Caco-2 (cell line): ENCODE data around the gene TAL1. TPM values are rescaled to one million over a fixed set of nuclear protein-coding genes. Genes with fewer than 3 reads are reported as not detected.

Experiments
- BruUV-seq: library from RNA; stranded (reverse); fragments of 400-500 nt; replicated peaks from 2 replicates; lab custom pipeline; 2021; lab: Mats Ljungman, UMichigan
- CTCF ChIA-PET: fragments of 300-600 bp; sonication (Branson Sonifier 250); formaldehyde crosslinking; loops from one replicate; lab custom pipeline; 2022; ENCODE audit warnings: antibody characterized with exemption; lab: Charles Lee
- POLR2A ChIA-PET: fragments of 300-600 bp; sonication (Branson Sonifier 250); formaldehyde crosslinking; loops from one replicate; lab custom pipeline; 2022; ENCODE audit warnings: antibody characterized with exemption; lab: Charles Lee
- DNase-seq, 2 experiments: peaks; one replicate each; pipeline versions ENCODE4 v3.0.0 to v3.0.0-alpha.2; 2020 to 2022
- H3K27me3 ChIP-seq: replicated peaks from 2 replicates; pipeline ENCODE4 v1.6.0; 2011; ENCODE audit warnings: low read length; ENCODE audit not compliant: control insufficient read depth, insufficient read depth
- H3K36me3 ChIP-seq: 2 replicates; pipeline ENCODE4 v1.5.1; 2011; ENCODE audit warnings: low read length; ENCODE audit not compliant: control insufficient read depth, insufficient read depth
- H3K4me1 ChIP-seq: fragments of 250-450 bp; sonication (Bioruptor Pico); 2 replicates; pipeline ENCODE4 v1.5.1; 2020; ENCODE audit warnings: mild to moderate bottlenecking
- H3K4me3 ChIP-seq: 2 replicates; pipeline ENCODE4 v1.5.1; 2011; ENCODE audit warnings: low read depth, mild to moderate bottlenecking, control low read depth, low read length
- H3K9me3 ChIP-seq: fragments of 250-450 bp; sonication (Bioruptor Pico); 2 replicates; pipeline ENCODE4 v1.5.1; 2020; ENCODE audit warnings: mild to moderate bottlenecking, moderate library complexity
- H3K27ac Mint-ChIP-seq: one replicate; pipeline ENCODE4 v1.8.0; 2022; ENCODE audit warnings: mixed read lengths; ENCODE audit not compliant: unreplicated experiment
- H3K27me3 Mint-ChIP-seq: one replicate; pipeline ENCODE4 v1.8.0; 2022; ENCODE audit warnings: mixed read lengths; ENCODE audit not compliant: insufficient read depth, unreplicated experiment
- H3K36me3 Mint-ChIP-seq: one replicate; pipeline ENCODE4 v1.8.0; 2022; ENCODE audit warnings: mild to moderate bottlenecking, mixed read lengths; ENCODE audit not compliant: insufficient read depth, unreplicated experiment
- H3K4me1 Mint-ChIP-seq: one replicate; pipeline ENCODE4 v1.8.0; 2022; ENCODE audit warnings: low read depth, mixed read lengths; ENCODE audit not compliant: unreplicated experiment
- H3K4me3 Mint-ChIP-seq: one replicate; pipeline ENCODE4 v1.8.0; 2022; ENCODE audit warnings: mild to moderate bottlenecking, moderate library complexity, mixed read lengths; ENCODE audit not compliant: unreplicated experiment
- H3K9me3 Mint-ChIP-seq: one replicate; pipeline ENCODE4 v1.8.0; 2022; ENCODE audit warnings: mixed read lengths; ENCODE audit not compliant: unreplicated experiment
- intact Hi-C: fragments of 100-400 bp; cut with micrococcal nuclease; formaldehyde crosslinking; loops from one replicate; pipeline ENCODE4 v1.10.0; 2022; ENCODE audit not compliant: unreplicated experiment
- total RNA-seq: library from RNA; stranded (reverse); gene quantifications from 2 replicates; pipeline ENCODE4 v1.2.3, GENCODE V29; 2022
- TF ChIP-seq, protein P1 (sequence below), 2 experiments: fragments of 200-600 bp in 1 of 2; IDR thresholded peaks; 1 replicate in 1 of 2; 2 replicates in 1 of 2; pipeline versions ENCODE4 v1.5.1 to v1.8.0; 2011 to 2022; ENCODE audit warnings: antibody characterized with exemption in 1 of 2, control low read depth in 1 of 2, inconsistent platforms in 1 of 2, low read depth in 1 of 2, low read length in 1 of 2, mild to moderate bottlenecking in 1 of 2, moderate library complexity in 1 of 2; ENCODE audit not compliant: insufficient read depth in 1 of 2, severe bottlenecking in 1 of 2, unreplicated experiment in 1 of 2

The TAL1 gene
- total RNA-seq, 1 experiment from 2014 or later = 15.2 TPM

- intact Hi-C loops = no loop called here
- Mint-ChIP-seq H3K36me3 (peaks cover 9% of the 10 kb centered on the region), H3K4me3 (no peak overlapping the region), H3K27me3 (no peaks in the 10 kb centered on the region), H3K4me1 (peaks cover 20% of the 10 kb centered on the region), H3K9me3 (no peaks in the 10 kb centered on the region), H3K27ac (no peak overlapping the region)
- TF ChIP-seq, protein P1, sequence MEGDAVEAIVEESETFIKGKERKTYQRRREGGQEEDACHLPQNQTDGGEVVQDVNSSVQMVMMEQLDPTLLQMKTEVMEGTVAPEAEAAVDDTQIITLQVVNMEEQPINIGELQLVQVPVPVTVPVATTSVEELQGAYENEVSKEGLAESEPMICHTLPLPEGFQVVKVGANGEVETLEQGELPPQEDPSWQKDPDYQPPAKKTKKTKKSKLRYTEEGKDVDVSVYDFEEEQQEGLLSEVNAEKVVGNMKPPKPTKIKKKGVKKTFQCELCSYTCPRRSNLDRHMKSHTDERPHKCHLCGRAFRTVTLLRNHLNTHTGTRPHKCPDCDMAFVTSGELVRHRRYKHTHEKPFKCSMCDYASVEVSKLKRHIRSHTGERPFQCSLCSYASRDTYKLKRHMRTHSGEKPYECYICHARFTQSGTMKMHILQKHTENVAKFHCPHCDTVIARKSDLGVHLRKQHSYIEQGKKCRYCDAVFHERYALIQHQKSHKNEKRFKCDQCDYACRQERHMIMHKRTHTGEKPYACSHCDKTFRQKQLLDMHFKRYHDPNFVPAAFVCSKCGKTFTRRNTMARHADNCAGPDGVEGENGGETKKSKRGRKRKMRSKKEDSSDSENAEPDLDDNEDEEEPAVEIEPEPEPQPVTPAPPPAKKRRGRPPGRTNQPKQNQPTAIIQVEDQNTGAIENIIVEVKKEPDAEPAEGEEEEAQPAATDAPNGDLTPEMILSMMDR (IDR thresholded peaks at IDR 0.05; ENCODE audit: insufficient read depth in 1 of 2, low read depth in 1 of 2, low read length in 1 of 2, severe bottlenecking in 1 of 2, unreplicated experiment in 1 of 2) = no peak
- DNase-seq = no peak
- Histone ChIP-seq H3K27me3 (no peaks in the 10 kb centered on the region), H3K4me3 (no peak overlapping the region), H3K36me3 (no peaks in the 10 kb centered on the region), H3K9me3 (no peaks in the 10 kb centered on the region), H3K4me1 (peaks cover 16% of the 10 kb centered on the region)
- ChIA-PET CTCF (interaction anchor here (1.2 kb wide), 1 partner anchor 33 kb away, joined by 3 read pairs; no protein-coding TSS in a partner anchor), POLR2A (no interaction called here)
- no TSS peak for BruUV-seq
Measured at GRCh38 chr1:47211796-47212269, 20.2 kb downstream of the TAL1 start.

- no peak for DNase-seq
- H3K4me1 Mint-ChIP-seq = peaks cover 8% of the 10 kb centered on the region
- intact Hi-C loops = no loop called here
- ChIA-PET CTCF (interaction anchor here (1.2 kb wide), 1 partner anchor 31 kb away, joined by 3 read pairs; no protein-coding TSS in a partner anchor), POLR2A (interaction anchor here (0.8 kb wide), 1 partner anchor 32 kb away, joined by 4 read pairs; no protein-coding TSS in a partner anchor)
- Histone ChIP-seq H3K36me3 (no peaks in the 10 kb centered on the region), H3K27me3 (no peaks in the 10 kb centered on the region), H3K9me3 (no peaks in the 10 kb centered on the region), H3K4me3 (no peak overlapping the region), H3K4me1 (peaks cover 4% of the 10 kb centered on the region)
- peaks cover 9% of the 10 kb centered on the region for H3K36me3 Mint-ChIP-seq
- H3K27me3 Mint-ChIP-seq = no peaks in the 10 kb centered on the region
- no peak overlapping the region for H3K4me3 Mint-ChIP-seq
- BruUV-seq = no TSS peak
- no peak overlapping the region for H3K27ac Mint-ChIP-seq
- H3K9me3 Mint-ChIP-seq = no peaks in the 10 kb centered on the region
- TF ChIP-seq, protein P1 (IDR thresholded peaks at IDR 0.05; ENCODE audit: insufficient read depth in 1 of 2, low read depth in 1 of 2, low read length in 1 of 2, severe bottlenecking in 1 of 2, unreplicated experiment in 1 of 2) = no peak
Measured at GRCh38 chr1:47210666-47211065, 21.4 kb downstream of the TAL1 start.

DNA sequence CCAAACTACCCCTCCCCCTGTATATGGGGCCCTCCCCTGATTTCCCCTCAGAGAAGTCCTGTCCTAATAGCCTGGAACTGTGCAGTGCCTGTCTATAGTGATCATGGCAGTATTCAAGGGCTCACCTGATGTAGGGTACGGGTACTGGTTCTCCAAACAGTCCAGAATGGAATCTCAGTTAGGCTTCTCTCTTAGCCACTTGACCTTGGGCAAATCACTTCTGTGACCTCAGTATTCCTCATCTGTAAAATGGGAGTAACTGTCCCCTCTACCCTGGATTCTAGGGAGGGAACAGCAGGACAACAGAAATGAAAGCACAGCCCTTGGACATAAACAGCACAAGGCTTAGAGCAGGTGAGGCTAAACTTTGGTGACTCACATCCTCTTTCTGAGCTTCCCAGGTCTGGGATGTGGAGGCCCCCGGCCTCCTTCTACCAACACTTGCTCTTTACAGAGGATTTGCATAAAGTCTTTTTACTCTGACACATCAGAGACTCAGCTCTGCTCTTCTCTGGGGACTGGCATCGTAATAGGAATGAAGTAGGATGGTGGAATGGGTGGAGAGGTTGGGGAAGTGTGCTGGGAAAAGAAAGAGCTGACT lies 22.2 kb downstream of the TAL1 start:
- peaks cover 9% of the 10 kb centered on the region for H3K36me3 Mint-ChIP-seq
- H3K27me3 ChIP-seq = no peaks in the 10 kb centered on the region
- H3K27me3 Mint-ChIP-seq = no peaks in the 10 kb centered on the region
- POLR2A ChIA-PET = interaction anchor here (0.8 kb wide), 1 partner anchor 31 kb away, joined by 4 read pairs; no protein-coding TSS in a partner anchor
- H3K4me1 Mint-ChIP-seq = peaks cover 6% of the 10 kb centered on the region
- DNase-seq = no peak
- no peaks in the 10 kb centered on the region for H3K9me3 ChIP-seq
- TF ChIP-seq, protein P1 (IDR thresholded peaks at IDR 0.05; ENCODE audit: insufficient read depth in 1 of 2, low read depth in 1 of 2, low read length in 1 of 2, severe bottlenecking in 1 of 2, unreplicated experiment in 1 of 2) = no peak
- H3K4me3 ChIP-seq = no peak overlapping the region
- no TSS peak for BruUV-seq
- no peaks in the 10 kb centered on the region for H3K36me3 ChIP-seq
- CTCF ChIA-PET = no interaction called here
- no peak overlapping the region for H3K4me3 Mint-ChIP-seq
- H3K4me1 ChIP-seq = no peaks in the 10 kb centered on the region
- intact Hi-C loops = no loop called here
- H3K27ac Mint-ChIP-seq = no peak overlapping the region
- H3K9me3 Mint-ChIP-seq = no peaks in the 10 kb centered on the region
